Measurements from ENCODE around the gene EVA1A.
"Not testable (repeated sequence)": the region's sequence is repeated elsewhere in the genome, so short reads cannot be mapped to it uniquely, and the experiment has no call there.

The EVA1A gene

GRCh38 chr2:75516378-75517360 is 44.1 kb downstream of the EVA1A start:
- no peak for ATAC-seq

DNA sequence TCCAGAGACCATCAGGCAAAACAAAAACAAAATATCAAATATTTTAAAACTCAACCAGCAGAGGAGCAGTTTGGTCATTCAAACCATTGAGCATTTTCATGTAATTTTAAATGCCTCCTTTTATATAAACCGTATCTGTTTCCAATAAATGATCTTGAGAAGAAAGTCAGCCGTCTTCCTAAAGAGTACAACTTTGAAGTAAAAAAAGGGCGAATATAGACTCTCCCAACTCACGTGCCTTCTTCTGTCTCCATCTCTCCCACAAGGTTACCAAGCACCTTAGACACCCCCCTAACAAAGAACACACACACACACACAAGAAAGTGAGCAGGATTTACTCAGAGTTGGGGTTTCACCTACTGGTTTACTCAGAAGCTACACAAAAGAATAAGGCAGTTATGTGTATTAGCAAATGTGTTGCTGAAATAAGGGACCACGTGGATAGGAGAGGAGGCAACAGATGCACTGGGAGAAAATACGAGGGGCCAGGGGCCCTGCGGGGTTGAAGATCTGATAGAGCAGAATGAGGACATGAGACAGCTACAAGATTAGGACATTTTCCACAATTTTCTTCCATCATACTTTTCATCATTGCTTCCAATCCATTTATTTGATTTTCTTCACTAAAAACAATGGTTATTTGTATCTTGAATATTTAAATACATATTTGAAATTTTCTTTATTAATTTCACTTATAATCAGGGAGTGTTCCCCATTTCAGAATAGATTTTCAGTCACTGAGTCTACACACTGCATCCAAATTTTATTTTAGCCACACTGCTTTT is 45.0 kb downstream of the EVA1A start:
- ATAC-seq, result no peak

- ATAC-seq, result no peak
Measured at GRCh38 chr2:75513616-75514170, 47.0 kb downstream of the EVA1A start.

DNA sequence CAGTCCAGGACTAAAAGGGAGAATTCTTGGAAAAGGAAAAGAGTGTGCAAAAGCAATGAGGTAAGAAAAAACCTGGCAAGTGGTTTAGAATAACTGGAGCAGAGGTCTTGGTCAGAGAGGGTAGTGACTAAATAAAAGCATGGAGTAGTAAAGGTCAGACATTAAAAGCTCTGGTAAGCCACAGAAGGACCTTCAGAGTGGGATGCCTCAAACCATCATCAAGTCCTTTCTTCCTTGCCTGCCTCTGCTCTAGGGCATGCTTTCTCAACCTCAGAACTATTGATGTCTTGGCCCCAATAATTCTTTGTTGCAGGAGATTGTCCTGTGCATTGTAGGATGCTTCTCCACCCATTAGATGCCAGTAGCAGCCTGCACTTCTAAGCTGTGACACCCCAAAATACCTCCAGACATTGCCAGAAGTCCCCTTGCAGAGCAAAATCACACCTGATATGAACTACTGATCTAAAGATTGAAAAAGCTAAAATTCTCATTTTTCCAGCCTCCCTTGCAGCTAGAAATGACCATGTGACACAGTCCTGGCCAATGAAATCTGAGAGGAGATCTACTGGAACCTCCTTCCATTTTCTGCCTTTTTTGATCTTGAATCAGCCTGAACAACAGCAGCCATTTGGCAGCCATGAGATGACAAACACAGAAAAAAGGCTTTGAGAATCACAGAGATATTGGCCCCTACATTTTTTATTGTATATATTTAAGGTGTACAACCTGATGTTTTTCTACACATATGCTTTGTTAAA is 48.1 kb downstream of the EVA1A start:
- no peak for ATAC-seq

- no peak for ATAC-seq
Measured at GRCh38 chr2:75506101-75506697, 54.5 kb downstream of the EVA1A start.

- no peak for ATAC-seq
Measured at GRCh38 chr2:75505012-75505411, 55.7 kb downstream of the EVA1A start.

DNA sequence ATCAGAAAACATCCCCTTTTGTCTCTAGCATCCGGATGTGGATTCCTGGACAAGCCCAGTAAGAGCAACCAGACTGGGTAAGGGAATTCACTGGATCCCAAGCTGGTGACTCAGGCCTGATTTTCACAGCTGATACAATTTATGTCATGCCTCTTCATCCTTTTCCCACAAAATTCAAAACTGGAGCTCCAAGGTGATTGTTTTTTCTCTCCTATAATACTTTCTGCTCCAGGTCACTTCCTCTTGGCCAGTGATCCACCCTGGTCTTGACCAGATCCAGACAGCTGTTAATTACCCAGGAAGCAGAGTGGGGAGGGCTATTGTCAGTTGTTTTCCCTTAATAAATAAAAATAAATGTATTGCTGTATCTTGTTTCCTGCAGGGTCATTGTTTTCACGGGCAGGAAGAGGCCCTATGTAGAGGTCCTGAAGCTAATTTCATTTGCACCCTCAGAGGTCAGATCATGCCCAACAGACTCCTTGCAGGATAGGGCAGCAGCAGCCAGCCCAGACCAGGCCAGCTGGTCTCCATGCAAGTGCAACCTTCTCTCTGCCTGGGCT is 57.6 kb downstream of the EVA1A start:
- no peak for ATAC-seq

GRCh38 chr2:75500633-75501032 is 60.1 kb downstream of the EVA1A start:
- no peak for ATAC-seq

DNA sequence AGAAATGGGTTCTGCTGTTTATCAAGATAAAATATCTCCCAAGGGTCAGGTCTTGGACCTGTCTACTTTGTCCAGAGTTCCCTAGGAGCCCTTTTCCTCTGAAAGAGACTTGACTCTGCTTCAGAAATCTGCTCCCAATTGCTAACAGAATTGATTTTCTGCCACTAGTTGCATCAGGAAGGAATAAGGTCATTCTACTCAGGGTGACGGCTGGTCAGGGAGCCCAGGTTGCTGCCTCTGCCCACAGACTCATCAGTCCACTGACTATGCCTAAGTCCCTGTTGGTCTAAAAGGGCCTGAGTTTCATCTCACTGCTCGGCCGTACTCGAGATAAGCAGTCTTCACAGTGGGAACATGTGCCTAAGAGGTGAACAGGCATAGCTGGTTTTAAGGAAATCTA is 61.2 kb downstream of the EVA1A start:
- no peak for ATAC-seq

GRCh38 chr2:75498907-75499306 is 61.8 kb downstream of the EVA1A start:
- ATAC-seq, result no peak

DNA sequence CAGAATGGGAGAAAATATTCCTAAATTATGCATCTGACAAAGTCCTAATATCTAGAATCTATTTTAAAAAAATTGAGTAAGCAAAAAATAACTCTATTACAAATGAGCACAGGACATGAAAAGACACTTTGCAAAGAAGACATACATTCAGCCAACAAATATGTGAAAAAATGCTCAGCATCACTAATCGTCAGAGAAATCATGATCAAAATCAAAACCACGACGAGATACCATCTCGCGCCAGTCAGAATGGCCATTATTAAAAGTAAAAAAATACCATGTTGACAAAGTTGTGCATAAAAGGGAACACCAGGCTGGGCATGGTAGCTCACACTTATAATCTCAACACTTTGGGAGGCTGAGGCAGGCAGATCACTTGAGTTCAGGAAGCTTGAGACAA is 63.5 kb downstream of the EVA1A start:
- no peak for ATAC-seq

GRCh38 chr2:75495862-75496261 is 64.9 kb downstream of the EVA1A start:
- no peak for ATAC-seq

DNA sequence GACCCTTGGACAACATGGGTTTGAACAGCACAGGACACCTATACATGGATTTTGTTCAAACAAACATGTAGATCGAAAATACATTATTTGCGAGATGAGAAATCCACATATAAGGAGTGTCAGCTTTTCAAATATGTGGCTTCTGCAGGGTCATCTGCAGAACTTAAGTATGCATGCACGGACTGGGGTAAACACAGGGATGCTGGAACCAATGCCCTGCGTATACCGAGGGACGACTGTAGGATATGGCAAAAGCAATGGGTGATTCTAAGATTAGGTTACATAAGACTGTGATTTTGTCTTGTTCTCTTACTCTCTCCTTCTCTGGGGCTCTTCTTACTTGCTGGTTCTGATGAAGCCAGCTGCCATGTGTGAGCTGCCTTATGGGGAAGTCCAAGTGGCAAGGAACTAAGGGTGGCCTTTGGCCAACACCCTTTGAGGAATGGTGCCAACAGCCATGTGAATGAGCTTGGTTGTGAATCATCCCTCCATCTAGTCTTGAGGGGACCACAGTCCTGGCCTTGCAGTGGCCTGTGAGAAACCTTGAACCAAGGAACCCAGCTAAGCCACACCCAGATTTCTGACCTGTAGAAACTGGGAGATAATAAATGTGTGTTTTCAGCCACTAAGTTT is 66.5 kb downstream of the EVA1A start:
- ATAC-seq, result no peak

DNA sequence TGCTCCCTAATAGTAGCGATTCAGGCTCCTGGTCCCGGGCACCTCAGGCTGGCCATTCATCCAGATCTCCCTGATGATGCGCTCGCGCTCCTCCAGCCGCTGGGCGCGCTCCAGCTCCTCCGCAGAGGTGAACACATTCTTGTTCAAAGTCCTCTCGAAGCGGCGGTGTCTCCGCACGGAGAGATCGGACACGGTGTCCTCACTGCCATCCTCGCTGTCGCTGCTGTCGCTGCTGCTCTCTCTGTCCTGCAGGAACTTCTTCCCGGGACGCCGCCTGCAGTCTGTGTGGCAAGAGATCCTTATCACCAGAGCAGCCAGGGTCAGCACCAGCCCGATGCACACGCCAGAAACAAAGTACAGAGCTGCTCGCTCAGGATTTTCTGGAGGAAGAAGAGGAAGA is 67.5 kb downstream of the EVA1A start:
- no peak for ATAC-seq

DNA sequence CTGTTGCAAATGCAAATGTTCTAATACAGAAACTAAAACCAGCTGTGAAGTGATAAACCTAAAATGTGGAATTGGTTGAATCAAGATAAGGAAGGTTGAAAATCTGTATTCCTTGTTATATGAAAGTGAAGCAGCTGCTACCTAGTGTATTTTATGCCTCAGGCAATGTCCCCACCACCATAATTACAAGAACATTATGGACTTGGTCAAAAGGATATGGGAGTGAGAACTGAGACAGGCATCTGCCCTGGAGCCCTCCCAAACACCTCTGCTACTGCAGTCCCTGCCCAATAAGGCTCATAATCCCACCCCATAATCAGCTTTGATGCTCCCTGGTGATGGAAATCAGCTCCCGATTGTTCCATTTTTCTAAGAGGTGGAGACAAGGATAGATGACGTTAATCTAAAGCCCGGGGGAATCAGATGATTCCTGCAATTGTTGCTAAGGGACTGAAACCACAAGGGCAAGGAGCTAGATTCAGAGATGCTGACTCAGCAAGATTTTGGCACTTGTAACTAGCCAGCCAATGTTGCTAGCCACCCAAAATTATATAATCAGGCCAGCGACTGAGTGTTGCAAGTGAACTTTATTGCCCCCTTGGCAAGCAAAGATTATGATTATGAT is 69.5 kb downstream of the EVA1A start:
- ATAC-seq, result no peak

GRCh38 chr2:75489721-75490120 is 71.0 kb downstream of the EVA1A start:
- no peak for ATAC-seq

GRCh38 chr2:75488157-75488556 is 72.6 kb downstream of the EVA1A start:
- ATAC-seq, result no peak

- ATAC-seq, result not testable (repeated sequence)
Measured at GRCh38 chr2:75486735-75487134, 74.0 kb downstream of the EVA1A start.

DNA sequence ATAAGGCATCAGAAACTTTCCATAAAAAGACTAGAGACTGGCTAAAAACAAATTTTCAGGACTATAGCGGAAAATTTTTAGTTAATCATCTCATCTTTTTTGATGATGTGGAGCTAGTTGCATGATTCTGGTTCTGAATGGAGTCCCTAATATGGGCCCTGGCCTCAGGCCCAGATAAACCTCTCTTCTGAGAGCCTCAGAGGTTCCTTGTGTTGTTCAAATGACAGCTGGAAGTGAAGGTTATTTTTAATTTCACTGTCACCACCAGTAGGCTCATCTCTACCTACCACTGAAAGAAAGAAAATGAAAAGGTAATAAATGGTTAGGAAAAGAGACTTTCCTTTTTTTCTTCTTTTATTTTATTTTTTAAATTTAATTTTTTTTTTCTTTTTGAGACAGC is 75.9 kb downstream of the EVA1A start:
- no peak for ATAC-seq

GRCh38 chr2:75483878-75484277 is 76.9 kb downstream of the EVA1A start:
- ATAC-seq, result no peak

DNA sequence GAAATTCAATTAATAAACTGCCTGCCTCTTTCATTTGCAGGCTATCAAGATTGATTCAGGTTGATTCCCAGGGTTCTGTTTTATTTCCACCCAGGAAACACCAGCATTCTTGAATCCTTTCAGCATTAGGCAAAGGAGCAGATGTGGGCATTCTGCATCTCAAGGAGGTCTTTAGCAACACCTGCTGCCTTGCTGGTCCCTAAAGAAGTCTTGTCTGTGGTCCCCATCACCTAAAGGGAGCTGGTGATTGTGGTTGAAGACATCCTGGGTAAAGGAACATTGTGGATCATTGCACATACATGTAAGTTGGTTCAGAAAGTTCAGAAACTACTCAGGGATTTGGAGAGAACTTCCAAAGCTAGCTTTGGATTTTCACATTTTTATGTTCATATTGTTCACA is 78.3 kb downstream of the EVA1A start:
- no peak for ATAC-seq

Data from activated CD4-positive, CD25-positive, alpha-beta regulatory T cell treated with anti-CD3 and anti-CD28 coated beads, Interleukin-2, amount 50 U/mL, for 24 hours (primary cell).